ENCODE measurements around the gene CBFA2T3.

CBFA2T3 gene

GRCh38 chr16:88983165-88983564, 6.2 kb upstream of the CBFA2T3 start:
- H3K27ac ChIP-seq = no peak overlapping the region
- TF ChIP-seq, protein P1, sequence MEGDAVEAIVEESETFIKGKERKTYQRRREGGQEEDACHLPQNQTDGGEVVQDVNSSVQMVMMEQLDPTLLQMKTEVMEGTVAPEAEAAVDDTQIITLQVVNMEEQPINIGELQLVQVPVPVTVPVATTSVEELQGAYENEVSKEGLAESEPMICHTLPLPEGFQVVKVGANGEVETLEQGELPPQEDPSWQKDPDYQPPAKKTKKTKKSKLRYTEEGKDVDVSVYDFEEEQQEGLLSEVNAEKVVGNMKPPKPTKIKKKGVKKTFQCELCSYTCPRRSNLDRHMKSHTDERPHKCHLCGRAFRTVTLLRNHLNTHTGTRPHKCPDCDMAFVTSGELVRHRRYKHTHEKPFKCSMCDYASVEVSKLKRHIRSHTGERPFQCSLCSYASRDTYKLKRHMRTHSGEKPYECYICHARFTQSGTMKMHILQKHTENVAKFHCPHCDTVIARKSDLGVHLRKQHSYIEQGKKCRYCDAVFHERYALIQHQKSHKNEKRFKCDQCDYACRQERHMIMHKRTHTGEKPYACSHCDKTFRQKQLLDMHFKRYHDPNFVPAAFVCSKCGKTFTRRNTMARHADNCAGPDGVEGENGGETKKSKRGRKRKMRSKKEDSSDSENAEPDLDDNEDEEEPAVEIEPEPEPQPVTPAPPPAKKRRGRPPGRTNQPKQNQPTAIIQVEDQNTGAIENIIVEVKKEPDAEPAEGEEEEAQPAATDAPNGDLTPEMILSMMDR (IDR thresholded peaks at IDR 0.05) = no peak
- no peak for TF ChIP-seq ZFX (IDR thresholded peaks at IDR 0.05; ENCODE audit: borderline replicate concordance)

GRCh38 chr16:88982286-88983084, 5.5 kb upstream of the CBFA2T3 start:
- no peak overlapping the region for H3K27ac ChIP-seq
- TF ChIP-seq, protein P1 (IDR thresholded peaks at IDR 0.05) = no peak
- TF ChIP-seq ZFX (IDR thresholded peaks at IDR 0.05; ENCODE audit: borderline replicate concordance) = no peak

- H3K27ac ChIP-seq = no peak overlapping the region
- TF ChIP-seq ZFX (IDR thresholded peaks at IDR 0.05; ENCODE audit: borderline replicate concordance) = no peak
- TF ChIP-seq, protein P1 (IDR thresholded peaks at IDR 0.05) = no peak
Measured at GRCh38 chr16:88979353-88980015, 2.5 kb upstream of the CBFA2T3 start.

- no peak for TF ChIP-seq ZFX (IDR thresholded peaks at IDR 0.05; ENCODE audit: borderline replicate concordance)
- TF ChIP-seq, protein P1 (IDR thresholded peaks at IDR 0.05) = no peak
- no peak overlapping the region for H3K27ac ChIP-seq
Measured at GRCh38 chr16:88978608-88979346, 1.8 kb upstream of the CBFA2T3 start.

- TF ChIP-seq, protein P1 (IDR thresholded peaks at IDR 0.05) = no peak
- no peak overlapping the region for H3K27ac ChIP-seq
Measured at GRCh38 chr16:88977812-88978607, 1.0 kb upstream of the CBFA2T3 start.

- H3K27ac ChIP-seq = no peak overlapping the region
- TF ChIP-seq, protein P1 (IDR thresholded peaks at IDR 0.05) = no peak
- no peak for TF ChIP-seq ZFX (IDR thresholded peaks at IDR 0.05; ENCODE audit: borderline replicate concordance)
Measured at GRCh38 chr16:88976366-88977017, 515 bp downstream of the CBFA2T3 start.

Measured in 22Rv1 (cell line).